Measurements from ENCODE around the gene ITIH5.

DNA sequence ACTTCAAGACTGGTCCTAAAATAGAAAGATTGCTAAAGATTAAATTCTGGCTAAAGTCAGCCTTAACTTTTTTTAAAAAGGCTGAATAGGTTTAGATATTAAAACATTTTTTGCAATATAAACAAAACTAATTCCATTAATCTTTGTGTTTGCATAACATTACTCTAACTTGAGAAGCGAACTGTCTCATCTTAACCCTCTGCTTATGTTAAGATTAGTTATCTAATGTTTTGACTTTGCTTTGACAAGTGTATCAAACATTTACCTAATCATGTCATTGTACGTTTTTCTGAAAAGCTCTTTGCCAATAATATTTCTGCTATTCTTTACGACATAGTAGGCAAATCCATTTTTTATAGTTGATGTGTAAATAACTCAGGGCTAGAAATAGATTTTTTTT is 68.0 kb downstream of the ITIH5 start:
- TF ChIP-seq, protein P1, sequence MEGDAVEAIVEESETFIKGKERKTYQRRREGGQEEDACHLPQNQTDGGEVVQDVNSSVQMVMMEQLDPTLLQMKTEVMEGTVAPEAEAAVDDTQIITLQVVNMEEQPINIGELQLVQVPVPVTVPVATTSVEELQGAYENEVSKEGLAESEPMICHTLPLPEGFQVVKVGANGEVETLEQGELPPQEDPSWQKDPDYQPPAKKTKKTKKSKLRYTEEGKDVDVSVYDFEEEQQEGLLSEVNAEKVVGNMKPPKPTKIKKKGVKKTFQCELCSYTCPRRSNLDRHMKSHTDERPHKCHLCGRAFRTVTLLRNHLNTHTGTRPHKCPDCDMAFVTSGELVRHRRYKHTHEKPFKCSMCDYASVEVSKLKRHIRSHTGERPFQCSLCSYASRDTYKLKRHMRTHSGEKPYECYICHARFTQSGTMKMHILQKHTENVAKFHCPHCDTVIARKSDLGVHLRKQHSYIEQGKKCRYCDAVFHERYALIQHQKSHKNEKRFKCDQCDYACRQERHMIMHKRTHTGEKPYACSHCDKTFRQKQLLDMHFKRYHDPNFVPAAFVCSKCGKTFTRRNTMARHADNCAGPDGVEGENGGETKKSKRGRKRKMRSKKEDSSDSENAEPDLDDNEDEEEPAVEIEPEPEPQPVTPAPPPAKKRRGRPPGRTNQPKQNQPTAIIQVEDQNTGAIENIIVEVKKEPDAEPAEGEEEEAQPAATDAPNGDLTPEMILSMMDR (IDR thresholded peaks at IDR 0.05) = no peak
- TF ChIP-seq ZFX (IDR thresholded peaks at IDR 0.05; ENCODE audit: borderline replicate concordance) = no peak

All from 22Rv1 (cell line).